GM06990 (cell line): ENCODE data around the gene CARS2.
"Not testable (repeated sequence)": the region's sequence is repeated elsewhere in the genome, so short reads cannot be mapped to it uniquely, and the experiment has no call there.

Experiments used
- DNase-seq: peaks from one replicate; pipeline ENCODE4 v3.0.0-alpha.2; 2011; ENCODE audit not compliant: insufficient read length; ENCODE audit errors: extremely low read depth
- H3K27me3 ChIP-seq: replicated peaks from 2 replicates; pipeline ENCODE4 v1.6.0; 2011; ENCODE audit warnings: low read length; ENCODE audit not compliant: control insufficient read depth, insufficient read depth
- H3K36me3 ChIP-seq: 2 replicates; pipeline ENCODE4 v1.5.1; 2011; ENCODE audit warnings: low read length; ENCODE audit not compliant: control insufficient read depth, insufficient read depth
- H3K4me3 ChIP-seq: replicated peaks from 2 replicates; pipeline ENCODE4 v1.5.1; 2011; ENCODE audit warnings: low read depth, mild to moderate bottlenecking, control low read depth, low read length
- CTCF ChIP-seq: IDR thresholded peaks from 2 replicates; pipeline ENCODE4 v1.5.1; 2011; ENCODE audit warnings: low read length, control low read depth, mild to moderate bottlenecking, inconsistent platforms; ENCODE audit not compliant: insufficient read depth, poor library complexity, severe bottlenecking

Gene CARS2

GRCh38 chr13:110702591-110703526 lies 3.1 kb downstream of the CARS2 start:
- Histone ChIP-seq H3K4me3 (no peak overlapping the region), H3K27me3 (no peaks in the 10 kb centered on the region), H3K36me3 (peaks cover 16% of the 10 kb centered on the region)
- no peak for DNase-seq
- no peak for TF ChIP-seq CTCF

- H3K27me3 ChIP-seq, result no peaks in the 10 kb centered on the region
- no peak for DNase-seq
- TF ChIP-seq CTCF, result no peak
- H3K36me3 ChIP-seq, result peaks cover 17% of the 10 kb centered on the region
- no peak overlapping the region for H3K4me3 ChIP-seq
These were observed 3.8 kb downstream of the CARS2 start for GRCh38 chr13:110702089-110702488.

- H3K36me3 ChIP-seq, result peaks cover 19% of the 10 kb centered on the region
- not testable (repeated sequence) for H3K4me3 ChIP-seq, DNase-seq, H3K27me3 ChIP-seq
These were observed 4.9 kb downstream of the CARS2 start for GRCh38 chr13:110701061-110701460.

GRCh38 chr13:110700641-110701040 lies 5.3 kb downstream of the CARS2 start:
- no peak for DNase-seq
- no peaks in the 10 kb centered on the region for H3K27me3 ChIP-seq
- TF ChIP-seq CTCF, result no peak
- peaks cover 19% of the 10 kb centered on the region for H3K36me3 ChIP-seq
- no peak overlapping the region for H3K4me3 ChIP-seq

- DNase-seq, result no peak
- no peak overlapping the region for H3K4me3 ChIP-seq
- H3K27me3 ChIP-seq, result no peaks in the 10 kb centered on the region
- TF ChIP-seq CTCF, result no peak
- peaks cover 19% of the 10 kb centered on the region for H3K36me3 ChIP-seq
These were observed 5.7 kb downstream of the CARS2 start for GRCh38 chr13:110700186-110700585.
